B cell (primary cell): ENCODE data around the gene ANKRD30A. TPM values are rescaled to one million over a fixed set of nuclear protein-coding genes. Genes with fewer than 3 reads are reported as not detected.

Source experiments
- ATAC-seq: fragments of 200-7000 bp; cut with Tn5 transposase; one replicate; pipeline ENCODE4 v1.10.0; 2021; ENCODE audit warnings: low read depth, mild to moderate bottlenecking, moderate number of reproducible peaks, moderate library complexity
- CTCF ChIA-PET: fragments of 350-600 bp; sonication (Branson Sonifier 250); formaldehyde crosslinking; loops from one replicate; lab custom pipeline; 2021; ENCODE audit warnings: antibody characterized with exemption, inconsistent platforms; lab: Charles Lee
- POLR2A ChIA-PET: fragments of 350-600 bp; sonication (Branson Sonifier 250); formaldehyde crosslinking; loops from one replicate; lab custom pipeline; 2021; ENCODE audit warnings: antibody characterized with exemption; lab: Charles Lee
- DNase-seq: peaks from one replicate; pipeline ENCODE4 v3.0.0; 2013
- H2AFZ ChIP-seq: 2 replicates; pipeline ENCODE4 v1.6.1; 2012; ENCODE audit warnings: mild to moderate bottlenecking, low read depth, low read length; ENCODE audit not compliant: insufficient read depth, poor library complexity, severe bottlenecking
- H3K27ac ChIP-seq, 2 donors: 1 replicate in 1 of 2; 2 replicates in 1 of 2; pipeline ENCODE4 v1.5.1; 2012 to 2013; ENCODE audit warnings: low read length in 2 of 2, mild to moderate bottlenecking in 2 of 2, moderate library complexity in 1 of 2
- H3K27me3 ChIP-seq, 4 experiments: fragments of 200-600 bp in 1 of 4; sonication (generic) in 1 of 4; replicated peaks in 1 of 4; 1 replicate in 2 of 4; 2 replicates in 2 of 4; pipeline versions ENCODE4 v1.6.1 to v1.7.0; 2013 to 2016; ENCODE audit warnings: low read length in 3 of 4, mild to moderate bottlenecking in 2 of 4, mixed read lengths in 1 of 4, moderate library complexity in 1 of 4; ENCODE audit not compliant: insufficient read depth in 4 of 4, control insufficient read depth in 3 of 4; ENCODE audit errors: control extremely low read depth in 1 of 4
- H3K36me3 ChIP-seq, 2 experiments: replicated peaks in 1 of 2; 1 replicate in 1 of 2; 2 replicates in 1 of 2; pipeline versions ENCODE4 v1.6.1 to v1.7.1; 2013; ENCODE audit warnings: low read length in 1 of 2; ENCODE audit not compliant: insufficient read depth in 2 of 2, control insufficient read depth in 1 of 2; ENCODE audit errors: control extremely low read depth in 1 of 2, extremely low read depth in 1 of 2
- H3K4me1 ChIP-seq, 2 donors: fragments of 200-600 bp in 1 of 2; sonication (generic) in 1 of 2; 1 replicate in 1 of 2; 2 replicates in 1 of 2; pipeline versions ENCODE4 v1.5.1 to v1.6.1; 2013 to 2017; ENCODE audit warnings: low read length in 2 of 2; ENCODE audit not compliant: control insufficient read depth in 2 of 2, insufficient read depth in 2 of 2
- H3K4me2 ChIP-seq: replicated peaks from 2 replicates; pipeline ENCODE3; 2012; ENCODE audit warnings: mild to moderate bottlenecking, low read depth, low read length; ENCODE audit not compliant: poor library complexity, severe bottlenecking
- H3K4me3 ChIP-seq, 5 experiments: fragments of 200-600 bp in 1 of 5; sonication (generic) in 1 of 5; 1 replicate in 3 of 5; 2 replicates in 2 of 5; pipeline versions ENCODE4 v1.5.1 to v1.7.0; 2011 to 2016; ENCODE audit warnings: low read length in 4 of 5, mild to moderate bottlenecking in 4 of 5, low read depth in 2 of 5, control low read depth in 1 of 5, moderate library complexity in 1 of 5; ENCODE audit not compliant: insufficient read depth in 1 of 5; ENCODE audit errors: control extremely low read depth in 1 of 5, extremely low read depth in 1 of 5
- H3K79me2 ChIP-seq: fragments of 200-600 bp; sonication (generic); one replicate; pipeline ENCODE4 v1.6.0; 2016; ENCODE audit warnings: low read length; ENCODE audit not compliant: control insufficient read depth, insufficient read depth
- H3K9ac ChIP-seq: fragments of 200-600 bp; sonication (generic); 2 replicates; pipeline ENCODE4 v1.6.1; 2017; ENCODE audit warnings: mild to moderate bottlenecking, low read length, moderate library complexity
- H3K9me3 ChIP-seq, 3 donors: one replicate each; pipeline versions ENCODE4 v1.6.1 to v1.7.1; 2013; ENCODE audit warnings: low read length in 2 of 3; ENCODE audit not compliant: control insufficient read depth in 2 of 3, insufficient read depth in 1 of 3; ENCODE audit errors: control extremely low read depth in 1 of 3
- H4K20me1 ChIP-seq: 2 replicates; pipeline ENCODE4 v1.6.0; 2012; ENCODE audit warnings: mild to moderate bottlenecking, low read length; ENCODE audit not compliant: insufficient read depth, control insufficient read depth, poor library complexity, severe bottlenecking
- H3K27ac Mint-ChIP-seq: one replicate; pipeline ENCODE4 v1.8.0; 2021; ENCODE audit warnings: mixed read lengths
- H3K27me3 Mint-ChIP-seq: one replicate; pipeline ENCODE4 v1.8.0; 2021; ENCODE audit warnings: mixed read lengths
- H3K4me1 Mint-ChIP-seq: one replicate; pipeline ENCODE4 v1.8.0; 2021; ENCODE audit warnings: mixed read lengths
- H3K4me3 Mint-ChIP-seq: one replicate; pipeline ENCODE4 v1.8.0; 2021; ENCODE audit warnings: mixed read lengths
- H3K9me3 Mint-ChIP-seq: one replicate; pipeline ENCODE4 v1.8.0; 2022; ENCODE audit warnings: mixed read lengths; ENCODE audit not compliant: insufficient read depth
- CTCF ChIP-seq: fragments of 200-600 bp; IDR thresholded peaks from one replicate; pipeline ENCODE4 v1.8.0; 2022; ENCODE audit warnings: antibody characterized with exemption, mild to moderate bottlenecking
- EZH2 ChIP-seq: IDR thresholded peaks from 2 replicates; pipeline ENCODE4 v1.6.1; 2012; ENCODE audit warnings: borderline replicate concordance, low read depth, mild to moderate bottlenecking, moderate library complexity, low read length; ENCODE audit not compliant: insufficient read depth, poor library complexity, severe bottlenecking
- WGBS: methylation state at CpG from one replicate; pipeline ENCODE4 v1.1.5; 2013; ENCODE audit warnings: missing lambda C conversion rate; ENCODE audit not compliant: insufficient coverage; 5-methylcytosine and 5-hydroxymethylcytosine counted together
- intact Hi-C: fragments of 100-400 bp; cut with micrococcal nuclease; formaldehyde crosslinking; loops from one replicate; pipeline ENCODE4 v1.10.0; 2022
- polyA plus RNA-seq: library from polyadenylated mRNA; depleted of rRNA; stranded (reverse); fragments of >200 nt; gene quantifications from 2 replicates; pipeline ENCODE4 v1.2.3, GENCODE V29; 2012
- total RNA-seq, 2 donors: library from RNA; stranded (reverse); fragments of 120-200 nt in 1 of 2; gene quantifications; 1 replicate in 1 of 2; 2 replicates in 1 of 2; pipeline versions ENCODE4 v1.2.3 to v1.2.4, GENCODE V29; 2013 to 2022

ANKRD30A gene
- total and polyA plus RNA-seq, 2 donors (not counting 1 experiment from before 2014, with no cell fraction given), result not detected

DNA sequence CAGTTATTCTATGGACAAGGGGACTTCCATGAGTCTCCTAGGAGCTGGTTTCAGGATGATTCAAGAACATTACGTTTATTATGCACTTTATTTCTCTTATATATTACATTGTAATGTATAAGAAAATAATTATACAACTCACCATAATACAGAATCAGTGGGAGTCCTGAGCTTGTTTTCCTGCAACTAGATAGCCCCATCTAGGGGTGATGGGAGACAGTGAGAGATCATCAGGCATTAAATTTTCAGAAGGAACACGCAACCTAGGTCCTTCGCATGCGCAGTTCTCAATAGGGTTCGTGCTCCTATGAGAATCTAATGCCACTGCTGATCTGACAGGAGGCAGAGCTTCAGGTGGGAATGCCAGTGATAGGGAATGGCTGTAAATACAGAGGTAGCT is 137.9 kb downstream of the ANKRD30A start:
- intact Hi-C loops, result no loop called here
- 85% methylated on average over 4 of the region's 5 CpGs for WGBS
- no peak overlapping the region for H3K4me2 ChIP-seq
- no peaks in the 10 kb centered on the region for H3K4me1 Mint-ChIP-seq
- H3K9ac ChIP-seq, result no peak overlapping the region
- no peaks in the 10 kb centered on the region for H4K20me1 ChIP-seq
- H3K9me3 ChIP-seq, result peaks cover 0 to 8% (median 2%) of the 10 kb centered on the region in 3 donors
- no peak overlapping the region for H3K27ac ChIP-seq
- no peak overlapping the region for H3K4me3 Mint-ChIP-seq
- no peak overlapping the region for H3K4me3 ChIP-seq
- ATAC-seq, result no peak
- POLR2A ChIA-PET, result no interaction called here
- H3K36me3 ChIP-seq, result no peaks in the 10 kb centered on the region
- no peak overlapping the region for H2AFZ ChIP-seq
- no peaks in the 10 kb centered on the region for H3K27me3 Mint-ChIP-seq
- TF ChIP-seq CTCF, result no peak
- no peak for TF ChIP-seq EZH2
- no peak for DNase-seq
- H3K4me1 ChIP-seq, result no peaks in the 10 kb centered on the region
- no peak overlapping the region for H3K27ac Mint-ChIP-seq
- H3K79me2 ChIP-seq, result no peaks in the 10 kb centered on the region
- no peaks in the 10 kb centered on the region for H3K27me3 ChIP-seq
- CTCF ChIA-PET, result no interaction called here
- peaks cover 2% of the 10 kb centered on the region for H3K9me3 Mint-ChIP-seq

GRCh38 chr10:37268266-37268665 is 142.9 kb downstream of the ANKRD30A start:
- Histone ChIP-seq H3K36me3 (no peaks in the 10 kb centered on the region), H3K9ac (no peak overlapping the region), H3K27me3 (no peaks in the 10 kb centered on the region), H3K4me1 (no peaks in the 10 kb centered on the region), H3K27ac (no peak overlapping the region), H3K9me3 (peaks cover 0 to 8% (median 3%) of the 10 kb centered on the region in 3 donors), H3K79me2 (no peaks in the 10 kb centered on the region), H2AFZ (no peak overlapping the region), H4K20me1 (no peaks in the 10 kb centered on the region), H3K4me2 (no peak overlapping the region), H3K4me3 (no peak overlapping the region)
- POLR2A ChIA-PET, result no interaction called here
- ATAC-seq (no peak), DNase-seq (no peak)
- H3K9me3 Mint-ChIP-seq, result peaks cover 2% of the 10 kb centered on the region
- no peaks in the 10 kb centered on the region for H3K4me1 Mint-ChIP-seq
- no CpG with 5 or more reads among the region's 3 CpGs for WGBS
- TF ChIP-seq EZH2 (no peak), CTCF (no peak)
- H3K27me3 Mint-ChIP-seq, result no peaks in the 10 kb centered on the region
- CTCF ChIA-PET, result no interaction called here
- H3K4me3 Mint-ChIP-seq, result no peak overlapping the region
- no peak overlapping the region for H3K27ac Mint-ChIP-seq
- intact Hi-C loops, result no loop called here
